SH-SY5Y (cell line): Measurements from ENCODE around the gene VDR.

Experiments used
- GATA2 ChIP-seq: IDR thresholded peaks from 2 replicates; pipeline ENCODE4 v1.6.1; 2011; ENCODE audit warnings: mild to moderate bottlenecking, low read depth, low read length
- GATA3 ChIP-seq: IDR thresholded peaks from 2 replicates; pipeline ENCODE4 v1.6.1; 2011; ENCODE audit warnings: low read depth, mild to moderate bottlenecking, low read length, moderate library complexity

VDR gene

GRCh38 chr12:47862167-47862750 lies 42.5 kb downstream of the VDR start:
- TF ChIP-seq GATA2 (no peak), GATA3 (no peak)

- TF ChIP-seq GATA3 (no peak), GATA2 (no peak)
Measured at GRCh38 chr12:47860873-47861272, 43.9 kb downstream of the VDR start.

GRCh38 chr12:47860279-47860841 lies 44.4 kb downstream of the VDR start:
- TF ChIP-seq GATA2 = no peak
- no peak for TF ChIP-seq GATA3

- no peak for TF ChIP-seq GATA2
- TF ChIP-seq GATA3 = no peak
Measured at GRCh38 chr12:47858511-47859266, 46.1 kb downstream of the VDR start.

GRCh38 chr12:47856721-47857575 lies 47.8 kb downstream of the VDR start:
- TF ChIP-seq GATA3 (no peak), GATA2 (no peak)

GRCh38 chr12:47856094-47856493 lies 48.7 kb downstream of the VDR start:
- TF ChIP-seq GATA2 (no peak), GATA3 (no peak)

GRCh38 chr12:47855502-47855901 lies 49.3 kb downstream of the VDR start:
- TF ChIP-seq GATA3 (no peak), GATA2 (no peak)

GRCh38 chr12:47854531-47854930 lies 50.3 kb downstream of the VDR start:
- TF ChIP-seq GATA2 = no peak
- no peak for TF ChIP-seq GATA3

- TF ChIP-seq GATA3 = no peak
- TF ChIP-seq GATA2 = no peak
Measured at GRCh38 chr12:47852096-47852571, 52.7 kb downstream of the VDR start.

- TF ChIP-seq GATA3 (no peak), GATA2 (no peak)
Measured at GRCh38 chr12:47851303-47851952, 53.4 kb downstream of the VDR start.

GRCh38 chr12:47850153-47851084 lies 54.4 kb downstream of the VDR start:
- TF ChIP-seq GATA2 (no peak), GATA3 (no peak)

GRCh38 chr12:47849261-47849660 lies 55.5 kb downstream of the VDR start:
- TF ChIP-seq GATA2 (no peak), GATA3 (no peak)

- TF ChIP-seq GATA3 (no peak), GATA2 (no peak)
Measured at GRCh38 chr12:47848853-47849252, 55.9 kb downstream of the VDR start.
